Fibroblast of the conjunctiva (primary cell): ENCODE data around the gene TWSG1.
"Not testable (repeated sequence)": the region's sequence is repeated elsewhere in the genome, so short reads cannot be mapped to it uniquely, and the experiment has no call there.

ENCODE experiments used
- DNase-seq: peaks from one replicate; pipeline ENCODE4 v3.0.0-alpha.2; 2010; ENCODE audit warnings: low read depth

TWSG1 gene

DNA sequence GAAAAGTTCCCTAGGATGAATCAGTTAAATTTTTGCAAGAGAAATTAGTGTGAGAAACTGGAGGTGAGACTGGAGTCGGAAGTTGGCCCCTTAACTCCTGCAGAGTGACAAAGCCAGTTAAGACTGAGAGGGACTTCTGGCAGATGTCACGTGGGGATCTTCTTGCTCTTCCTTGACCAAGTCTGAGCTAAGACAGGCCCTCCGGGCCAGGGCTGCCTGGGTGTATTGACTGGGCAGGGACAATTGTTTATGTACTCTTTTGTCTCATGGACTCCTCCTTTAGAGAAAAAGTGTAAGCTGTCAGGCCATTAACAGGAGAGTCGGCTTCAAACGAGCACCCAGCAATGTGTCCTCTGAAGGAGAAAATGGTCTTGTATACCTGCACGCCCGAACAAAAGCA, 92.2 kb downstream of the TWSG1 start:
- DNase-seq, result no peak

- no peak for DNase-seq
Observed at GRCh38 chr18:9428301-9428706, 93.7 kb downstream of the TWSG1 start.

DNA sequence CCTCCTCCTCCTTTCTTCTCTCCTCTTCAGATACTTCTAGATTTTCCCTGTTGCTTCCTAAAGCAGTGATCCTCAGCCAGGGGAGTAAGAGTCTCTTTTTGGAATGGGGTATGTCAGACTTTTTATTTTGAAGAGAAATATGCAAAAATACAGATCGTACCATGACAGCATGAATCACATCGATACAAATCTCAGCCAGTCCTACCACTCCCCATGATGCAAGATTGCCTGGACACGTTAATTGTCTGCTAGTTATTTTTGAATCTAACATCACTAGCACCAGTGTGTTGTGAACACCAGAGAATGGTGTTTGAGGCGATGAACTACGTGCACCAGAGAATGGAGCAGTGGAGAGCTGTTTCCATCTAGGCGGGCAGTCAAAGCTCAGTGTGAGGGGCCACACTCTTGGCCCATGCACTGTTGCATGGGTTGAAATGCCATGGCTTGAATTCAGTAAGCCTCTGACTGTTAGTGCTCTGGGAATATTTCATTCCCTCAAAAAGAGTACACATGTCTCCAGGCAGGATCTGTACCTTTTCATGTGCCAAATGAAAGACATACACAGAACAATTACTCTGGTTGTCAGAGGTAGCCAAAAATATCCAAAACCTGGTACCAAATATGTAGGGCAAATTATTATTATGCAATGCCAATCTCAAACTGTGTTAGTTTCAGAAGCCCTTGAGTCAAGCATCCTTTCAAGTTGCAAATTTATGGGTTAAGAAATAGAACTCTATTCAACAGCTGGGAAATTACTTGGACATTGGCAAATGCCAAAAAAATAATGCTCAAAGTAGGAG, 94.5 kb downstream of the TWSG1 start:
- no peak for DNase-seq

DNA sequence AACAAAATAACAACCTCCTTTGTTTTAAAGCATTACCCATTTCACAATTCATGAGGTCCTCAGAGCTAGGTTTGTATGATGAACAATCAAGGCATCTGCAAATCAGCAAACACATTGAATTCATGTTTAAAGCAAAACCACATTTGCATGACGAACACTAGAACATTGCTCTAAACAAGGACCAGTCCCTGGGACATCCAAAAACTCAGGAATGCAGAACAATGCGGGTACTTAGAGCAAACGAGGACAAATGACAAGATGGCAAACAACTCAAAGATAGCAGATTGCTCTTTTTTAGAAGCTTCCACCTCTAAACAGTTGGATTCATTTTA, 95.1 kb downstream of the TWSG1 start:
- no peak for DNase-seq

DNA sequence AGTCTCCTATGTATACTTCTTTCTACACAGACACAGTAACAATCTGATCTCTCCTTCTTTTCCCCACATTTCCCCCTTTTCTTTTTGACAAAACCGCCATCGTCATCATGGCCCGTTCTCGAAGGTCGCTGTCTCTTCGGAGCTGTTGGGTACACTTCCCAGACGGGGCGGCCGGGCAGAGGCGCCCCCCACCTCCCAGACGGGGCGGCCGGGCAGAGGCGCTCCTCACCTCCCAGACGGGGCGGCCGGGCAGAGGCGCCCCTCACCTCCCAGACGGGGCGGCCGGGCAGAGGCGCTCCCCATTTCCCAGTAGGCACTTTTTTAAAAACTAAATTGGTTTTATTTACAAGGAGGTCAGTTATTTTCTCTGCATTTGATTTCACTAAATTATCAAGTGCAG, 95.7 kb downstream of the TWSG1 start:
- not testable (repeated sequence) for DNase-seq

DNA sequence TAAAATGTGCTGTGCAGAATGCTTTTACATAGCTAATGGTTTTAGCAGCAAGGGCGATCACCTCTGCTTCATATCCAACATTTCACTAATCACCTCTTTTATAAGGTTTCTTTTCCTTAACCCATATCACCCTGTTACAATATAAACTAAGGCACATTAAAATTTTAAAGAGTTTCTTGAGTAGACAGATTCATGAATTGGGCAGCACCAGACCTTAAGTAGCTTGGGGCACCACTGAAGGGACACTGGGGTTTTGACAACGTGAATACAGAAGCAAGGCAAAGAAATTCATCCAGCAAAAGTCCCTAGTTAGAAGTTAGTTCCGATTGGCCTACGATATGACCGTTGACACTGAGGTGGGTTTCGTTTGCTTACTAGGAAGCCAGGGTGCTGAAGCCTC, 96.7 kb downstream of the TWSG1 start:
- no peak for DNase-seq

DNA sequence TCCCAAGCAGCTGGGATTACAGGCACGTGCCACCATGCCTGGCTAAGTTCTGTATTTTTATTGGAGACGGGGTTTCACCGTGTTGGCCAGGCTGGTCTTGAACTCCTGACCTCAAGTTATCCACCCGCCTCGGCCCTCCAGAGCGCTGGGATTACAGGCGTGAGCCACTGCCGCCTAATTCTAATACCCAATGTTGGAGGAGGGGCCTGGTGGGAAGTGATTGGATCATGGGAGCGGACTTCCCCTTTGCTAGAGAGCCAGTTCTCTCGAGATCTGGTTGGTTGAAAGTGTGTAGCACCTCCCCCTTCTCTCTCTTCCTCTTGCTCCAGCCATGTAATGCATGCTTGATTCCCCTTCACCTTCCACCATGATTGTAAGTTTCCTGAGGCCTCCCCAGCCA, 98.5 kb downstream of the TWSG1 start:
- not testable (repeated sequence) for DNase-seq

DNA sequence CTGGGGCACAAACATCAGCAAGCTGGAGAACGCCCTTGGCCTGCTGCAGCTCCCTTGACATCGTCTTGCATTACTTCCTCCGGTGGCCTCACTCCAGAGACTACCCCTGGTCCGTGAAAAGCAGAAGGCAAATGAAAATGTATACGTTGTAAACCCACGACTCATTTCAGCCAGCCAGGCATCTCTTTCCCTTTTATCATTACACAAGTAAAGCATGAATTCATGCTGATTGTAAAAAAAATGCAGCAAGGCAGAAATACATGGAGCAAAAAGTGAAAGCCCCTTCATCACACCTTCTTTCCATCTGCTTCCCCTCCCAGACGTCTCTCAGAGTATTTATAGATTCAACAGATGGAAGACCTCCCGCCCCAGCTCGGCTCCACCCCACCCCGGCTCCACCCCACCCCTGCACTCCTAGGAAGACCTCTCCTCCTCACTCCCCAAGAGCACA, 99.1 kb downstream of the TWSG1 start:
- no peak for DNase-seq

DNA sequence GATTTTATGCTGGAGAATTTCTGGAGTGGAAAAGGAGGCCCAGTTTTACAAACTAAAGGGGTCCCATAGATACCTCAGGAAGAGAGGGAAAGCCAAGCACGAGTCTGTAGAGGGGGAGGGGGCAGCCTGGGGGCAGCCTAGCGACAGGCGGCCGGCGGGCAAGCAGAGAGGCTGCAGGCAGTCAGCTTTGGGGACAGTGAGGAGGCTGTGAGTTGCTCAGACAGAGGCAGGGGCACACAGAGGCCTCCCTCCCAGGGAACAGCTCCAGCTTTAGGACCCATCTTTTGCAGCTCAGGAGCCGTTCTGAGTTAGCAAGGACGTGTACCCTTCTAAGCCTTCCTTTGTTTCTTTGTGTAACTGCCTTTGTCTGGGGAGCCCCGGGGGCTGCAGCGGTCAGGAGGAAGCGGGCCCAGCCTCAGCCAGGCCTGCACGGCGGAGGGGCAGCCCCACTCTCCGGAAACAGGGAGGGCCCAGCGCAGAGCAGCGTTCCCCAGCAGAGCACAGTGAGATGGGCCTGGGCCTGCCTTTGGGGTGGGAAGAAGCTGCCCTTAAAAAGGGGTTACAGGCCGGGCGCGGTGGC, 99.6 kb downstream of the TWSG1 start:
- no peak for DNase-seq

DNA sequence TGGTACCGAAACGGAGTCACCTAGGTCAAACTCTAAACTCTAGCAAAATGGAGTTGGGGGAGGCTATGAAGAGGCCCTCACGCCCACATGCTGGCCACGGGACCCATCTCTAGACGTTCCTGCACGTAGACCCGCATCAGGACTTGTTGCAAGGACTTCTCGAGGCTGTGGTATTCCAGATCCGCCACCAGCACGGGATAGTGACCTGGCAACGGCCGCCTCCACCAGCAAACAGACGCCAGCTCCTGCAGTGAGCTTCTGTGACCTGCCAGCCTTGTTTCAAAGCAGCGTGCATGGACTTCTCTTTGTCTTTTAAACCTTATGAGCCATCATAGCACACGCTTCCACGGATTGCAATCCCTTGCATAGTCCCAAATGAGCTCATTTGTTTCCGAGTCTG, 100.5 kb downstream of the TWSG1 start:
- DNase-seq, result no peak

DNA sequence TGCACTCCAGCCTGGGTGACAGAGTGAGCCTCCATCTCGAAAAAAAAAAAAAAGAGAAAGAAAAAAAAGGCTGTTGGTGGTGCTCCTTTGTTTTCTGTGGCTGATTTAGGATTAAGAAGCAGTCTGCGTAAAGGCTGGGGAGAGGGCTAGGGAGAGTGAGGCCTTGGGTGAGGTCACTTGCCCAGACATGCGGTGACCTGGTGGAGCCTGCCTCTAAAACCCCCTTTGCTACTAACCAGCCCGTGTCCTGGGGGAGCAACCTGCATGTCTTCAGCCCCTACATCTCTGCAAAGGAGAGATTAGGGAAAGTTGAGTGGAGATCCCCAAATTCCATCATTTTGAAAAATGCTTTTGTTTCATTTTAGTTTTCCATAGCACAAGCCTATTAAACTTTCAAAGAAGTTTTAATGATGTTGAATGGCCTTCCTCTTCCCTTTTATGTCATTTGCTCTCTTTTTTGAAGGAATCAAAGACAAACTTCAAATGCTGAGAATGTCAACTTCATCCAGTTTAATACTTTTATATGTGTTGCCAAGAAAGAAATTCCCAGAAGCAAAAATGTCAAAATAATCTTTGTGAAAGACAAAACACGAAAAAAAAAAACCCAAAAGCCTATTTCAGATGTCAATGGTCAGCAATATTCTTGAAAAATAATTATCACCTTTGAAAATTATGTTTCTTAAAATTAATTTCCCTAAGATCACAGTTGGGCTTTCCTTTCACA, 101.8 kb downstream of the TWSG1 start:
- no peak for DNase-seq

DNA sequence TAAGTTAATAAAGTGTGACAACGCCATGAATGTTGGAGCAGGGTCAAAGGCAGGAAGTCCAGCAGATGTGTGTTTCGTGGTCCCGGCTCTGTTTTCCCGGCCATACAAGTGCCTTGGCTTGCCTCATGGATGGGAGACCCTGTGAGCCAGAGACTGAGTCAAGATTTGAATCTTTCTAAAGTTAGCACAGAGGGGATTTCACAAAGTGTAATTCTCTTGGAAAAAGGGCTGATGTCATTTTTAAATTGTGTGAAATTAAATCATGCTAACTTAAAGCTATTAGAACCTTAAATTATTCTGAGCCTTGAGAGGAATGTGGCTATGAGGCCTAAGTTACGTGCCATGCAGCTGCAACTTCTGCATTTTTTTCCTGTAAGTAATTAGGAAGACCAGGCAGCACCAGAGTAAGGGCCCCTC, 102.5 kb downstream of the TWSG1 start:
- DNase-seq, result no peak

DNA sequence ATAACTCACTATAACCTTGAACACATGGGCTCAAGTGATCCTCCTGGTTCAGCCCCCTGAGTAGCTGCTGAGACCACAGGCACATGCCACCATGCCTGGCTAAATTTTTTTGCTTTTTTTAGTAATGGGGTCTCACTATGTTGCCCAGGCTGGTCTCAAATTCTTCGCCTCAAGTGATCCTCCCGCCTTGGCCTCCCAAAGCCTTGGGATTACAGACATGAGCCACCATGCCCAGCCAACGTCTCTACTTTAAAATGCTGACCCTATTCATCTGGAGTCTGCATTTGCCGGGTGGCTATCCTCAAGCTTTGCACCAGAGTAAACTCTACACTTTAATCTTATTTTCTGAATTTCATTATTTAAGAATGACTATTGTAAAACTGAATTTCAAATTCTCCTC, 103.1 kb downstream of the TWSG1 start:
- no peak for DNase-seq

DNA sequence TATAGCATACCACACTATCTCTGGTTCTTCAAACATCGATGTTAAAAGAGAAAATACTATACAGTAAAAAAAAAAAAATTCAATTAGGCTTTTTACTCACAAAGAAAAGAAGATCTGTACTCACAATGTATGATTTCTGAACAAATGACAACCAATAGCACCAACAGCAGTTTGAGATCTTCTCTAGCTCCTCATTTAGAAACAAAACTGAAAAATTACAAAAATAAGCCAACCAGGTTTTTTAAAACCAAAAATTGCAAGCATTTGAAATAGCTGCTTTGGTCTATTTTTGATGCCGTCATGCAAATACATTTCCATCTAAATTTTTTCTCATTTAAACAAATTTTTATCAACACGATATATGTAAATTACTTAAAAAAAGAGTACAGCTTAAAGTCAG, 106.5 kb downstream of the TWSG1 start:
- DNase-seq, result no peak

DNA sequence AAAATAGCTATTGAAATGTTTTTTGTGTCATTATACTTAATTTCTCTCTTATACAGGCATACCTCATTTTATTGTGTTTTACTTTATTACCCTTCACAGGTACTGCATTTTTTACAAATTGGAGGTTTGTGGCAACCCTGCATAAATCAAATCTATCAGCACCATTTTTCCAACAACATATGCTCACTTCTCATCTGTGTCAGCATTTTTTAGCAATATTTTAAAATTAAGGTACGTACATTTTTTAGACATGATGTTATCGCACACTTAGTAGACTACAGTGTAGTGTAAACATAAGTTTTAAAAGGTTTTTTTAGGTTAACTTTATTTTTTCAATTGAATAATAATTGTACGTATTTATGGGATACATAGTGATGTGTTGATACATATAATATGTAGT, 110.0 kb downstream of the TWSG1 start:
- no peak for DNase-seq

DNA sequence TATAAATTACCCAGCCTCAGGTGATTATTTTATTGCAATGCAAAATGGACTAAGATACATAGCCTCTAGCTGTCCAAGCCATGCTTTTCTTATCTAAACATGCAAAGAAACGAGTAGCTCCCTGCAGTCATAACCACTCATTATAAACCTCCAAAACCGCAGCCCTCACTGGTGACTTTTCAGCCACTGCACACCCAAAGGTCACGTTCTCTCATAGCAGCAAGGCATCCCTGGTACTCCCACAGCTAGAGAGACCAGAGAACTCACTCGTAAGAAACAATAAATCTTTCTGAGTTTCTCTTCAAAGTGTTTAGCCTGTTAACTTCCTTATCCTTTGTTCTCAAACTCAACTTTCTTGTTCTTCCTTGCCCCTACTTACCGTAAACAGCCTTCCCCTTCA, 112.3 kb downstream of the TWSG1 start:
- DNase-seq, result no peak

DNA sequence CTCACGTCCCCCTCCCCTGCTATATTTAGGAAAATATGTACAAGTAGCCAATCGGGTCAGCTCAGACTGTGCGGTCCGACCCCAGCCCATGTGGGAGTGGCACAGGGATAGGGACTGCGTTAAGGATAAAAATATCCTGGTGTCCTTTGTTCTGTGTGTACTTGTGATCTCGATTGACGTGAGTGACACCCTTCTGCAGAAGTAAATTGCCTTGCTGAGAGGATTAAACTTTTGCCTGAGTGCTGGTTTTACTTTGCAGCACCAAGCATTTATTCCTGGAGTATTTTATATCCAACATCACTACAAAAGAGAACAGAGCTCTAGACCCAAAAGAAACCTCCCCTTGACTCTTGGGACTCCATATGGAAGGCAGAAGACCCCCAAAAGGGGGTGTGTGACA, 112.8 kb downstream of the TWSG1 start:
- no peak for DNase-seq

DNA sequence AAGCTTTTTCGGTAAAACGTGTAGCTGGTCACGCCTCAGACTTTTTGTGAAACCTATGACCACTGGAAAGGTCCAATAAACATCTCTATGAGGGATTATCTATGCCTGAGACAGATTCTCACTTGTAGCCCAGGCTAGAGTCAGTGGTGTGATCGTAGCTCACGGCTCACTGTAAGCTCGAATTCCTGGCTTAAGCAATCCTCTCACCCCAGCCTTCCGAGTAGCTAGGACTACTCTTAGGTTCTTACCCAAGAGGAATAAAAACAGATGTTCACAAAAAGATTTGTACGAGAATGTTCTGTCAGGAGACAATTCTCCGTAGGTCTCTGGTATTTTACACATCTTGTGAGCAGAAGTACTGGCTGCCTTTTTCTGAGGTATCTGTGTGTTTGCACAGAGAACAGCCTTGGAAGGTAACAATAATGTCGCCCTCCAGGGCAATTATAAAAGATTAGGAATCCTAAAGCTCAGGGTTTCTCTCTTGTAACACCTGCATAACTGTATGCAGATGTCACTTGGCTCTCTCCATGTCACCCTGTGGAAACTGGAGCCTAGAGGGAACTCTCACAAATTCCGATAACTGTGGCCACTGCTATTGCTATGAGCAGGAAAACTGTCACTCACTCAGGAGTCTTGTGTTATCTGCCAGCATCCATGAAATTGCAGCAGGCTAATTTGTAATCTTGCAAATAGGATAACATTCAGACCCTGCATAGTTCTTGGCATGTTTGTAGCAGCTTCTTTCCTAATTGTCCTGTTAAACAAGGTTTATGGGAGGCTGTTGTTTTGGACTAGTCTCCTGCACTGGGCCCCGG, 115.2 kb downstream of the TWSG1 start:
- DNase-seq, result peak; percentile 6

- DNase-seq, result not testable (repeated sequence)
Observed at GRCh38 chr18:9450920-9451319, 116.3 kb downstream of the TWSG1 start.
